Measurements from ENCODE around the gene EZH1.

The EZH1 gene

DNA sequence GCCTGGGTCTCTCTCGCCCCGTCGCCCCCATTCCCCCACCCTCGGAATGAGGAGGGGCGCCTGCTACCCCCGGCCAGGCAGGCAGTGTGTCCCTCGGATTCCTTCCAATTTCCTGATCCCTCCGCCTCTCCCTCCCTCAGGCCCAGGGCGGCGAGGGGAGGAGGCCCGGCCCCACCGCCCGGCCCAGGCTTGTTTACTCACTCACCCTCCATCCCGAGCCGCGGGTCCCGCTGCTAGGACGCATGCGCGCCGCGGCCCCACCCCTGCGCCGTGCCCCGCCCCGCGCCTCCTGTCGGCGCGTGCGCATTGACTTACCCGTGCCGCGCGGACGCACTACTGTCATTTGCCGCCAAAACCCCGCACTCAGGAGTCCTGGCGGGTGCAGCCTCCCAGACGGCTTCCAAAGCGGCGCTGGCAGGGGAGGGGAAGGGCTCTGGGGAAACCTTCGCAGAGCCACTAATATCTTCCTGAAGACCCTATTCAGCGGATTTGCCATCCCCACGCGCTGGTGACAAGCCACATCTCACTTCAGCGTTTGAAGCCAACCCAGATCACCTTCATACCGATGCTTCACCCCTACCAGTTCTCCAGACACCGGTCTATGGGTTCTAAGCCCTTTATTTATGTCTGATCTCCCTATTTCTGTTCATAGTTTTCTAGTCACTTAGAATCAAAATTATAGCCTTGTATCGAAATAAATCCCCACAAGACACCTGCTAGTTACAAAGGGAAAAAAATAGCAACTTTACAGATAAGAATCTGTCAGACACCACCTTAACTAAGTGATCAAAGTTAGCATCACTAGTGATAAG is at the start of gene EZH1:
Gene EZH1 (minus strand): TSS at position 235 of the 812 bp plus-strand sequence. CDS start 16,099 bp downstream, outside the sequence.
- no peak for FAIRE-seq

GRCh38 chr17:42792545-42792944 is 47.7 kb upstream of the EZH1 start:
- no peak for FAIRE-seq

DNA sequence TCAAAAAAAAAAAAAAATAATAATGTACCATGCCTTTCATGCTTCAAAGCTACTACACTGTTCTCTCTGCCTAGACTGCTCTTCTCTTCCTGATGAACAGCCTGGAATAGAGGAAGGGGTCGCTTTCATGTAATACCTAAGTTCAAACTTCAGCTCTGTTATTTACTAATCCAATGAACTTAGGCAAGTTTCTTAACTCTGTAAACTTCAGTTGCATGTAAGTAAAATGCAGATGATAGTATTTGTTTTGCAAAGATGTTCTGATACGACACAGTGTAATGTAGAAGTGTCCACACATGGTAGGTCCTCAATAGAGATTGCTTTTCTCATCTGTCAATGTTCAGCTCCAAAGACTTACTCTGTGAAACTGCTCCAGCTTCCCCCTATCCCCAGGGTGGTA is 47.1 kb upstream of the EZH1 start:
- no peak for FAIRE-seq

DNA sequence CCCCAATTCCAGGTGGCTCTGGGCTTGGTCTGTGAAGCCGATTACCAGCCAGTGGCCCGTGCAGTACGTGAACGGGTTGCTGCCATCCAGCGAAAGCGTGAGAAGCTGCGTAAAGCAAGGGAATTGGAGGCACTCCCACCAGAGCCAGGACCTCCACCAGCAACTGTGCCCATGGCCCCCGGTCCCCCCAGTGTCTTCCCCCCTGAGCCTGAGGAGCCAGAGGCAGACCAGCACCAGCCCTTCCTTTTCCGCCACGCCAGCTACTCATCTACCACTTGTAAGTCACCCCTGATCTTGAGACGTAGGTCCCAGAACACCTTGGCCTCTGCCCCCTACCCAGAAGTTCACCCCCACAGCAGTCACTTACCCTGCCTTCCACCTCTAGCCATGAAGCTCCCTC is 42.4 kb upstream of the EZH1 start:
- FAIRE-seq, result no peak

GRCh38 chr17:42784811-42785592 is 40.2 kb upstream of the EZH1 start:
- no peak for FAIRE-seq

- FAIRE-seq, result no peak
Observed at GRCh38 chr17:42784409-42784808, 39.6 kb upstream of the EZH1 start.

DNA sequence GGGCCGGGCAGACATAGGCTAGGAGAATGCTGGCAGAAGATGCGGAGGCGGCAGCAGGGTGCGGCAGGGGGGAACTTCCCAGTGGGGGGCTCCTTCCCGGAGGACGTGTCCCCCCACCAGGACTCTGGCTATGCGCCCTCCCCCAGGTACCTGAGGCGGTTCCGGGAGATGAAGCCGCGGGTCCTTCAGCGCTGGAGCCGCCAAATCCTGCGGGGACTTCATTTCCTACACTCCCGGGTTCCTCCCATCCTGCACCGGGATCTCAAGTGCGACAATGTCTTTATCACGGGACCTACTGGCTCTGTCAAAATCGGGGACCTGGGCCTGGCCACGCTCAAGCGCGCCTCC is 38.9 kb upstream of the EZH1 start:
- FAIRE-seq, result no peak

DNA sequence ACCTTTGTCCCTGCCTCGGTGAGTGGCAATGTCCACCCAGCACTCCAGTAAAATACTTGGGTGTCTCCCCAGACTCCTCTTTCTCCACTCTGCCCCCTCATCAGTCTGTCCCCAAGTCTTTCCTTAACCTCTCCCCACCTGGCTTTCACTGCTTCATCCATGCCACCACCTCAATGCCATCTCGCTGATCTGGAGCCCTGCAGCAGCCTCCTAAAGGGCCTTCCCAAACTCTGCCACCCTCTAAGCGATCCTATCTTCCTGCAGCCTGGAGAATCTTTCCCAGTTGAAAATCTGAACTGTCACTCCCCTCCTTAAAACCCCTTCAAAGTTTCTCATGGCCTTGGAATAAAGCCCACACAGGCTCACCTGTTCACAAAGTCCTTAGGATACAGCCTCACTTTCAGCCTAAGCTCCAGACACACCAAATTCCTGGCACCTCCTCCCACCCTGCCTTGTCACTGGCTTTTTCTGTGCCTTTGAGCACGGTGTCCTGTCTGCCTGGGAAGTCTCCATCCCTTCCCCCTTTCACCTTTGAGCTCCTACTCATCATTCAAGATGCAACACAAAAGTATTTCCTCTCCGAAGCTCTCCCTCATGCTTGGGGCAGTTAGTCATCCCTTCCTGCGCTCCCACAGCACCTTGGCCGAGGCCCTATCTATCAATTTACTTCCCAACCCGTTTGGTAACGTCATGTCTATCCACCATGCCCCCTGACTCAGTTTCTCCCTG is 38.4 kb upstream of the EZH1 start:
- FAIRE-seq, result no peak

GRCh38 chr17:42782166-42783061 is 37.6 kb upstream of the EZH1 start:
- no peak for FAIRE-seq

DNA sequence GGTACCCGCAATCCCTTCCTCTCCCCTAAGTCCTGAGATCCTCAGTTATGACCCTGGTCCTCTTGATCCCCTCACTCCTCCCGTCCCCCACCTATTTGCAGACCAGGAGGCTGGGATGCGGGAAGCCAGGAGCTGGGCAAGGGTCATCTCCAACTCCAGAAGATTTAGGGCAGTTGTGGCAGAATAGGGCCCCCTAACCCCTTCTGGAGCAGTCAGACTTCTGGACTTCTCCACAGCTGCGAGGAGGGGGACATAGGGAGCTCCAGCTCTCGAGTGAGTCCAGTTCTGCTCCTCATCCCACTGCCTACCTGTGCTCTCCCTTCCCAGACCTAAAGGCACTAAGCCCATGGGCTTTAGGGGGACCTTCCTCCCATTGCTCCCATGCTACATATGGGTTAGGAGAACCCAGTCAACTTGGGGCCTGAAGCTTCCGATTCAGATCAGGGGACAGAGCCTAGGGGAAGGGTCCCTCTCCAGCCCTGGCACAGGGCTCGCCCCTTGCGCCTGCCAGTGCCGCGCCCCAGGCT is 36.9 kb upstream of the EZH1 start:
- no peak for FAIRE-seq

- FAIRE-seq, result no peak
Observed at GRCh38 chr17:42780851-42781638, 36.2 kb upstream of the EZH1 start.

GRCh38 chr17:42779936-42780850 is 35.4 kb upstream of the EZH1 start, which contains the start of gene WNK4:
Gene WNK4 (plus strand): TSS chr17:42780610. CDS start chr17:42780699, 89 bp downstream.
- FAIRE-seq, result no peak

DNA sequence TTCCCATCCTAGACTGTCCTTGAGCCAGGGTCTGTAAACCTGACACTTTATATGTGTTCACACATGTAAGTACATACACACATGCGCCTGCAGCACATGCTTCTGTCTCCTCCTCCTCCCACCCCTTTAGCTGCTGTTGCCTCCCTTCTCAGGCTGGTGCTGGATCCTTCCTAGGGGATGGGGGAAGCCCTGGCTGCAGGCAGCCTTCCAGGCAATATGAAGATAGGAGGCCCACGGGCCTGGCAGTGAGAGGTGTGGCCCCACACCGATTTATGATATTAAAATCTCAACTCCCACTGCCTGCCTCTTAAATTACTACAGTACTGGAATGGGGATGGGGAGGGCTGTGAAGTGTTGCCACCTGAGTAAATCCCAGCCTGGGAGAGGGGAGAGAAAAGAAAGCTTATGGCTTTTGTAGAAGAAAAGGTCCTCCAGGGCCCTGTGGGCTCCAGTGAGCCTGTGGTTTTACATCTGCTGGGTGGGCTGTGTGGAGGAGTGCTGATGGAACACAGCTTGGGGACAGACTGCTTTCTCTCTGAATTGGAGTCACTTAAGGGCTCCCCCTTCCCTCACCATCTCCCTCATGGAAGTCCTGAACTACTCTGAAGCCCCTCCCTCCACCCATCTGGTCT is 34.6 kb upstream of the EZH1 start:
- FAIRE-seq, result no peak

GRCh38 chr17:42778570-42778969 is 33.7 kb upstream of the EZH1 start:
- FAIRE-seq, result no peak

GRCh38 chr17:42775534-42776098 is 30.8 kb upstream of the EZH1 start:
- no peak for FAIRE-seq

- FAIRE-seq, result no peak
Observed at GRCh38 chr17:42774066-42774745, 29.4 kb upstream of the EZH1 start.

DNA sequence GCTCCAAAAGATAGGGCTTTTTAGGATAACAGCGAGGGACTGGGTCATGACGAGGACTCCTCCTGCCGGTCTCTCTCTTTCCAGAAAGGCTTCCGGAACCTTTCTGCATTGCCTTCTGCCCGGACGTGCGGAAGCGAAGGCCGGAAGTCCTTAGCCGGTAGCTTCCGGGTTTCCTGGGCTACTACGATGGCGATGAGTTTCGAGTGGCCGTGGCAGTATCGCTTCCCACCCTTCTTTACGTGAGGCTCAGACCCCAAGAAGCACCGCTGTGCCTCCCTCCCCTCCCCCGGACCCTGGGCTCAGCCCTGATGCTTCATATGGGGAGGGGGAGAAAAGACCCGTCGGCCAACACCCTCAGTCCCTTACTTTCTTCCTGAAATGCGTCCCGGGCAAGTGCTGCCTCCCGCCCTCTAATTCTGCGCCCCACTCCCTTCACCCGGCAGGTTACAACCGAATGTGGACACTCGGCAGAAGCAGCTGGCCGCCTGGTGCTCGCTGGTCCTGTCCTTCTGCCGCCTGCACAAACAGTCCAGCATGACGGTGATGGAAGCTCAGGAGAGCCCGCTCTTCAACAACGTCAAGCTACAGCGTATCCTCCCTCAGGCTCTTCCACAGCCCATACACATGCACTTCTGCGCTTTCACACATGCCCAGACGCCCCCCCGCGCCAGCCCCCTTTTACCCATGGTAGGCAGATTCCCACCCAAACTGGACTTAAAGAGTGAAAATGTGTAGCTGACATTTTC is 28.6 kb upstream of the EZH1 start, which contains the start of gene VPS25:
Gene VPS25 (plus strand): TSS at position 160 of the 746 bp plus-strand sequence. CDS start 27 bp downstream, at position 187.
- FAIRE-seq, result no peak

DNA sequence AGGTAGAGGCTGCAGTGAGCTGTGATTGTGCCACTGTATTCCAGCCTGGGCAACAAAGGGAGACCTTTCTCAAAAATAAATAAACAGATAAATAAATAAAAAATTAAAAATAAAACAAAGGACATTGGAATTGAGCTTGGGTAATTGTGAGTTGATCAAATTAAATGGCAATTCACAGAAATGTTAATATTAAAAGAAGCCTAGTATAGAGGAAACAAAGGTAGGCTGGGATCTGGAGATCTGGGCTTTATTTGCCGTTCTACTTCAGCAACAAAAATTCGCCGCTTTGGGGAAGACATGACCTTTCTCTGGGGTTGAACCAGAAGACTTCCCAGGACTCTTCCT is 28.1 kb upstream of the EZH1 start:
- no peak for FAIRE-seq
